ENCODE results near the gene HTRA3.
A peak's percentile ranks its signal among the peaks of the same experiment; 100 is the strongest.

Gene HTRA3

GRCh38 chr4:8287343-8288280, 18.1 kb downstream of the HTRA3 start:
- Histone ChIP-seq H3K4me3 (no peak overlapping the region), H3K9ac (no peak overlapping the region), H3K27me3 (peaks cover 0 to 15% (median 0%) of the 10 kb centered on the region in 11 experiments; a peak in 4 of 22 replicates), H3K4me1 (peaks cover 35 to 89% (median 86%) of the 10 kb centered on the region in 10 experiments), H3K9me3 (replicated peaks in 1 of 11) (no peaks in the 10 kb centered on the region), H4K20me1 (peaks cover 0 to 80% (median 27%) of the 10 kb centered on the region in 11 experiments; a peak in 15 of 22 replicates), H3K4me2 (peak overlapping the region; percentile 20 to 100 (median 63); a peak in 20 of 22 replicates), H3K27ac (peak overlapping the region in 4 of 11 experiments; percentile 15 to 59 (median 46); a peak in 6 of 22 replicates), H3K36me3 (peaks cover 0 to 100% (median 66%) of the 10 kb centered on the region in 11 experiments; a peak in 15 of 22 replicates)
- peak in 1 of 11 experiments; percentile 27; a peak in 1 of 22 replicates for TF ChIP-seq Cebpa-rat (IDR thresholded peaks at IDR 0.05)

GRCh38 chr4:8289151-8289750, 19.7 kb downstream of the HTRA3 start:
- no peak for TF ChIP-seq Cebpa-rat (IDR thresholded peaks at IDR 0.05)
- peak overlapping the region in 9 of 11 experiments; percentile 46 to 100 (median 79); a peak in 17 of 22 replicates for H3K4me2 ChIP-seq
- H3K36me3 ChIP-seq, result peaks cover 0 to 100% (median 79%) of the 10 kb centered on the region in 11 experiments; a peak in 17 of 22 replicates
- no peak overlapping the region for H3K4me3 ChIP-seq
- H3K9me3 ChIP-seq (replicated peaks in 1 of 11), result no peaks in the 10 kb centered on the region; a peak in 1 of 22 replicates
- 0 out of 22 replicates have a peak, but pooled peaks cover 0 to 6% (median 0%) of the 10 kb centered on the region in 11 experiments for H3K27me3 ChIP-seq
- 0 out of 22 replicates have a peak overlapping the region, but pooled peaks of 1 of the 11 experiments have one; percentile 2 for H3K9ac ChIP-seq
- 0 out of 22 replicates have a peak overlapping the region, but pooled peaks of 1 of the 11 experiments have one; percentile 1 for H3K27ac ChIP-seq
- H4K20me1 ChIP-seq, result peaks cover 0 to 77% (median 10%) of the 10 kb centered on the region in 11 experiments; a peak in 10 of 22 replicates
- peaks cover 18 to 73% (median 71%) of the 10 kb centered on the region in 10 experiments for H3K4me1 ChIP-seq

GRCh38 chr4:8289956-8290700, 20.6 kb downstream of the HTRA3 start:
- Histone ChIP-seq H3K4me3 (no peak overlapping the region), H3K36me3 (peaks cover 0 to 100% (median 78%) of the 10 kb centered on the region in 11 experiments; a peak in 17 of 22 replicates), H3K27ac (0 out of 22 replicates have a peak overlapping the region, but pooled peaks of 1 of the 11 experiments have one; percentile 1), H3K4me1 (peaks cover 19 to 68% (median 63%) of the 10 kb centered on the region in 10 experiments), H4K20me1 (peaks cover 0 to 68% (median 6%) of the 10 kb centered on the region in 11 experiments; a peak in 9 of 22 replicates), H3K4me2 (peak overlapping the region; percentile 22 to 100 (median 63); a peak in 21 of 22 replicates), H3K27me3 (0 out of 22 replicates have a peak, but pooled peaks cover 0 to 6% (median 0%) of the 10 kb centered on the region in 11 experiments), H3K9me3 (replicated peaks in 1 of 11) (no peaks in the 10 kb centered on the region; a peak in 1 of 22 replicates), H3K9ac (0 out of 22 replicates have a peak overlapping the region, but pooled peaks of 1 of the 11 experiments have one; percentile 2)
- TF ChIP-seq Cebpa-rat (IDR thresholded peaks at IDR 0.05), result no peak

GRCh38 chr4:8290701-8290970, 21.1 kb downstream of the HTRA3 start:
- Histone ChIP-seq H3K9me3 (replicated peaks in 1 of 11) (no peaks in the 10 kb centered on the region; a peak in 1 of 22 replicates), H3K27me3 (0 out of 22 replicates have a peak, but pooled peaks cover 0 to 6% (median 0%) of the 10 kb centered on the region in 11 experiments), H3K4me1 (peaks cover 24 to 68% (median 62%) of the 10 kb centered on the region in 10 experiments), H3K36me3 (peaks cover 0 to 100% (median 78%) of the 10 kb centered on the region in 11 experiments; a peak in 17 of 22 replicates), H3K27ac (no peak overlapping the region), H4K20me1 (peaks cover 0 to 67% (median 6%) of the 10 kb centered on the region in 11 experiments; a peak in 8 of 22 replicates), H3K4me2 (peak overlapping the region; percentile 22 to 100 (median 63); a peak in 21 of 22 replicates), H3K4me3 (no peak overlapping the region), H3K9ac (0 out of 22 replicates have a peak overlapping the region, but pooled peaks of 1 of the 11 experiments have one; percentile 2)
- TF ChIP-seq Cebpa-rat (IDR thresholded peaks at IDR 0.05), result no peak

GRCh38 chr4:8291036-8291682, 21.6 kb downstream of the HTRA3 start:
- Histone ChIP-seq H3K36me3 (peaks cover 0 to 100% (median 80%) of the 10 kb centered on the region in 11 experiments; a peak in 17 of 22 replicates), H3K9ac (no peak overlapping the region; a peak in 1 of 22 replicates), H3K4me3 (no peak overlapping the region), H4K20me1 (peaks cover 0 to 66% (median 6%) of the 10 kb centered on the region in 11 experiments; a peak in 6 of 22 replicates), H3K27ac (no peak overlapping the region), H3K4me2 (peak overlapping the region in 8 of 11 experiments; percentile 46 to 100 (median 88); a peak in 14 of 22 replicates), H3K27me3 (0 out of 22 replicates have a peak, but pooled peaks cover 0 to 6% (median 0%) of the 10 kb centered on the region in 11 experiments), H3K4me1 (peaks cover 27 to 68% (median 62%) of the 10 kb centered on the region in 10 experiments), H3K9me3 (replicated peaks in 1 of 11) (no peaks in the 10 kb centered on the region; a peak in 1 of 22 replicates)
- TF ChIP-seq Cebpa-rat (IDR thresholded peaks at IDR 0.05), result no peak

GRCh38 chr4:8291701-8292477, 22.3 kb downstream of the HTRA3 start:
- 0 out of 22 replicates have a peak, but pooled peaks cover 0 to 6% (median 0%) of the 10 kb centered on the region in 11 experiments for H3K27me3 ChIP-seq
- H3K4me1 ChIP-seq, result peaks cover 27 to 62% (median 55%) of the 10 kb centered on the region in 10 experiments
- TF ChIP-seq Cebpa-rat (IDR thresholded peaks at IDR 0.05), result no peak
- H3K9me3 ChIP-seq (replicated peaks in 1 of 11), result no peaks in the 10 kb centered on the region; a peak in 1 of 22 replicates
- no peak overlapping the region for H3K4me3 ChIP-seq
- no peak overlapping the region for H3K9ac ChIP-seq
- H3K27ac ChIP-seq, result peak overlapping the region in 1 of 11 experiments; percentile 49; a peak in 3 of 22 replicates
- H4K20me1 ChIP-seq, result peaks cover 0 to 64% (median 2%) of the 10 kb centered on the region in 11 experiments; a peak in 5 of 22 replicates
- peaks cover 0 to 100% (median 80%) of the 10 kb centered on the region in 11 experiments; a peak in 17 of 22 replicates for H3K36me3 ChIP-seq
- no peak overlapping the region for H3K4me2 ChIP-seq

All from BLaER1 treated with 17β-estradiol and CSF1 and Interleukin-3, amounts not matched to agents 10 nM and 100 nM (cell line).